Stimulated activated naive CD4-positive, alpha-beta T cell (primary cell): ENCODE measurements around the gene GINS2.

Source experiments
- DNase-seq, 6 experiments: peaks; one replicate each; lab custom pipeline; 2025; lab: John Stamatoyannopoulos, UW

GINS2 gene

DNA sequence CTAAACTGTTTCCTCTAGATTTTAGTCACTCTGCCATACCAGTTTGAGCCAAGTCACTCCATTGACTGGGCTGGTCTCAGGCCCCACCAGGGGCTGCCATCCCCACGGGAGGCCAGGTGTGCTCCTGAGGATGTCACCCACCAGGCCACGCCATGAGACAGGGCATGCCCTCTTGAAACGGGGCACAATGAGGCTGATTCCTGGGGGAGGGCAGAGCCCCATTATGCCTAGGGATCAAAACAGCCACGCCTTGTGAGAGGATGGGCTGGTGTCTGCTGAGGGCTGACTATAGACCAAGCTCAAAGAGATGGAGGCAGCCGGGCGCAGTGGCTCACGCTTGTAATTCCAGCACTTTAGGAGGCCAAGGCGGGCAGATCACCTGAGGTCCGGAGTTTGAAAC, 21.5 kb downstream of the GINS2 start:
- DNase-seq, result no peak

- DNase-seq, result no peak
Measured at GRCh38 chr16:85665929-85666328, 22.8 kb downstream of the GINS2 start.

- no peak for DNase-seq
Measured at GRCh38 chr16:85665373-85665740, 23.4 kb downstream of the GINS2 start.

- no peak for DNase-seq
Measured at GRCh38 chr16:85664580-85665372, 24.0 kb downstream of the GINS2 start.

DNA sequence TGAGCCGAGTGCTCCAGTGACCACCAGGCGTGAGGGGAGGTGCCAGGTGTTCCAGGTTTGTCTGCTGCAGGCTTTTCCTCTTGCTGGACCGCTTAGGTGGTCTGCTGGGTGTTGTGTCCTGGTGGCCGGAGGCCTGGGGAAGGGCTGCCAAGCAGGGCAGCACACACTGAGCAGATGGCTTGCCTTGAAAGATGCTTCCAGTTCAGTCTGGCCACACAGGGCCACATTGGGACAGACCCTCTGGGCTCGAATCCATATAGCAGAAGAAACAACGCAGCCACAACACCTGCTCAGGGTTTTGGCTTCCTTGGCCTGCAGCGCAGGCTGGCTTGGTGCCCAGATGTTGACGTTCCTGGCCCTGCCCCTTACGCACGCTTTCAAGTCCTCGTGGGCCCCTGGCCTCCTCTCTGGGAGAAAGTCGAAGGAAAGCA, 24.8 kb downstream of the GINS2 start:
- DNase-seq, result no peak

DNA sequence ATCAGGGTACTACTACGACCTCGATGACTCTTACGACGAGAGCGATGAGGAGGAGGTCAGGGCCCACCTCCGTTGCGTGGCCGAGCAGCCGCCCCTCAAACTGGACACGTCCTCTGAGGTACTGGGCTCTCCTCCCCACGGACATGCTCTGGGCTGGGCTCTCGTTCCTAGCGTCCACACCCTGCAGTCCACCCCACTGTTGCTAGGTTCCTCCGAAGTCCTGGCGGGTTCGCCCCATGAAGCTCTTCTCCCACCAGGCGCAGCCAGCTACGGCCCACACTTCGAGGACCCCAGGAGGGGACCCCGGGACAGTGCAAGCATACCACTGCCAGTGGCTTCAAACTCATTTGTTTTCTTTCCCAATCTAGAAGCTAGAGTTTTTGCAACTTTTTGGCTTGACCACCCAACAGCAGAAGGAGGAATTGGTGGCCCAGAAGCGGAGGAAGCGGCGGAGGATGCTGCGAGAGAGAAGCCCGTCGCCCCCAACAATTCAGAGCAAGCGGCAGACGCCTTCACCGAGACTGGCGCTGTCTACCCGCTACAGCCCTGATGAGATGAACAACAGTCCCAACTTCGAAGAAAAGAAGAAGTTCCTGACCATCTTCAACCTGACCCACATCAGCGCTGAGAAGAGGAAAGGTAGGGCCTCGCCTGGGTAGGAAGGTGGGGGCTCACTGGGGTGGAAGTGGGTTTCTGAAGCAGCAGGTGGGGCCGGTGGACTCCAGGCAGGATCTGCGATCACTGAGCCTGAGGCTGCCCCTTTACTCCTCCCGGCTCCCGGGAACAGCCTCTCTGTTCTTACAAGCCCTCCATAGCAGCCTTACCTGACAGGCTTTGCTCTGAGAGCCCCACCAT, 25.6 kb downstream of the GINS2 start:
- DNase-seq, result no peak

- DNase-seq, result no peak
Measured at GRCh38 chr16:85662482-85662812, 26.3 kb downstream of the GINS2 start.

DNA sequence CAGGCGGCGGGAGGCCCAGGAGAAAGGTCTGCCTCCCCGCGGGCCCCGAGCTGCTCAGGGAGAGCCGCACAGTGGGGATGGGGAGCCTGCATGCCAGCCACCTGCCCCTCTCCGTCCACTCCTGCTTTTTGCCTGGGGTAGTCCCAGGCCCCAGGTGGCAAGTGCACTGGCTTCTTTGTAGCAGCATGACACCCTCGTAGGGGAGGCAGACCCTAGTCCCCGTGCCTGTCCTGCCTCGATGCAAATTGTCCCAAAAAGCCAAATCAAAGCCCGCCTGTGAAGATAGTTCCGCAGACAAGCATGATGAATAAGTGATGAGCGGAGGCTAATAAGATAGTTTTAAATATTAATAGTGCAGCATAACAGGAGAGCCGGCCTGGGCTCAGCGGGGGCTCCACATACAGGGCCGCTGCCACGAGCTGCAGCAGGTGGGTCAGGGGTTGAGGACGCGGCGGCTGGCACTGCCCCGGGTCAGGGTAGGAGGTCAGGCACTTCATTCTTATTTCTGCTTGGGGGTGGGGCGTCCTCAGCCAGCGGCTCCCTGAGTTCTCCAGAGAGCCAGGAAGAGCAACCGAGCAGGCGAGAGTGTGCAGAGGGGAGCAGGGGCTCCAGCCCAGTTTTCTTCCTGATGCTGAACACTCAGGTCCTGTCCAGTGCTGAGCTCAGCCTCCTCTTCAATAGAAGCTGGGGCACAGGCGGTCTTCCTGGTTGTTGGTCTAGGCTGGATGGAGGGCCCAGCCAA, 26.8 kb downstream of the GINS2 start:
- DNase-seq, result no peak

DNA sequence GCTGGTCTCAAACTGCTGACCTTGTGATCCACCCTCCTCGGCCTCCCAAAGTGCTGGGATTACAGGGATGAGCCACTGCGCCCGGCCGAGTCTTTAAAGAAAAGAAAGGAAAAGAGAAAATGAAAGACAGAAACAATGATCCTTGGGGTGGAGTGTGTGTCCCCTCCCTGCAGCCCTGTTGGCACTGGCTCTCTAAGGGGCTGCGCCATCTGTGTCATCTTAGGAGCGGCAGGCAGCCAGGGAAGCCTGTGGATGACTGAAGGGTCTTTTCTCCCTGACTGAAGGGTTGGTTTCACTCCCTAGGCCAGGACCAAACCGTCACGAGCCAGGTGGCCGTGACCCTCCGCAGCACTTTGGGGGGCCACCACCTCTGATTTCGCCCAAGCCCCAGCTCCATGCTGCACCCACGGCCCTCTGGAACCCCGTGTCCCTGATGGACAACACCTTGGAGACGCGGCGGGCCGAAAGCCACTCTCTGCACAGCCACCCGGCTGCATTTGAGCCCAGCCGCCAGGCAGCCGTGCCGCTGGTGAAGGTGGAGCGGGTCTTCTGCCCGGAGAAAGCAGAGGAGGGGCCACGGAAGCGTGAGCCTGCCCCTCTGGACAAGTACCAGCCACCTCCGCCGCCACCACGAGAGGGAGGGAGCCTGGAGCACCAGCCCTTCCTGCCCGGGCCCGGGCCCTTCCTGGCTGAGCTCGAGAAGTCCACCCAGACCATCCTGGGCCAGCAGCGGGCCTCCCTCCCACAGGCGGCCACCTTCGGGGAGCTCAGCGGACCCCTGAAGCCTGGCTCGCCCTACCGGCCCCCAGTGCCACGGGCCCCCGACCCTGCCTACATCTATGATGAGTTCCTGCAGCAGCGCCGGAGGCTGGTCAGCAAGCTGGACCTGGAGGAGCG, 27.7 kb downstream of the GINS2 start:
- no peak for DNase-seq

DNA sequence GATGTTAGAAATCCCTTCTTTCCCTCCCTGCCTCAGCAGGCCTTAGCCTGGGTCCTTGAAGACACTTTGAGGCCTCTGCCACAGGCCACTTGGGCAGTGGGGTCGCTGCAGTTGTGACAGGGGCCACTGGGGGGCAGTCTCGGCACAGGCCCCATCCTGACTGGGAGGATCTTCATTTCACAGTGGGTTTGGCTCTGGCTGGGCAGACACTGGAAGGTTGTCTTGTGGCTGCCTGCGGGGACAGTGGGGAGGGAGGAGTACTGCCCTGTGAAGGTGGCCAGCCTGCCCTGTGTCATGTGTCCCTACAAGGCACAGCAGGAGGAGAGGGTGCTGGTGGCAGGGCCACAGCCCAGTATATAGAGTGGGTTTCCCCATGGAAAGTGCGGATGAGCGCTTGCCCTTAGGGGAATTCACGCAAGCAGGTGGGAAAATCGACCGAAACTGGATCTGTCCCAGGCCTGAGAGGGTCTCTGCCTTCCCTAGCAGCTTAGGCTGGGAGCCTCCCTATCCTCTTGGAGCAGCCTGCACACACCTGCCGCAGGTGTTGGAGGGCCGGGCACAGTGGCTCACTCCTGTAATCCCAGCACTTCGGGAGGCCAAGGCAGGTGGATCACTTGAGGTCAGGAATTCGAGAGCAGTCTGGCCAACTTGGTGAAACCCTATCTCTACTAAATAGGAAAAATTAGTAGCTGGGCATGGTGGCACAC, 28.8 kb downstream of the GINS2 start:
- DNase-seq, result peak; percentile 9 to 50 (median 31)

GRCh38 chr16:85659336-85659735, 29.4 kb downstream of the GINS2 start:
- no peak for DNase-seq

DNA sequence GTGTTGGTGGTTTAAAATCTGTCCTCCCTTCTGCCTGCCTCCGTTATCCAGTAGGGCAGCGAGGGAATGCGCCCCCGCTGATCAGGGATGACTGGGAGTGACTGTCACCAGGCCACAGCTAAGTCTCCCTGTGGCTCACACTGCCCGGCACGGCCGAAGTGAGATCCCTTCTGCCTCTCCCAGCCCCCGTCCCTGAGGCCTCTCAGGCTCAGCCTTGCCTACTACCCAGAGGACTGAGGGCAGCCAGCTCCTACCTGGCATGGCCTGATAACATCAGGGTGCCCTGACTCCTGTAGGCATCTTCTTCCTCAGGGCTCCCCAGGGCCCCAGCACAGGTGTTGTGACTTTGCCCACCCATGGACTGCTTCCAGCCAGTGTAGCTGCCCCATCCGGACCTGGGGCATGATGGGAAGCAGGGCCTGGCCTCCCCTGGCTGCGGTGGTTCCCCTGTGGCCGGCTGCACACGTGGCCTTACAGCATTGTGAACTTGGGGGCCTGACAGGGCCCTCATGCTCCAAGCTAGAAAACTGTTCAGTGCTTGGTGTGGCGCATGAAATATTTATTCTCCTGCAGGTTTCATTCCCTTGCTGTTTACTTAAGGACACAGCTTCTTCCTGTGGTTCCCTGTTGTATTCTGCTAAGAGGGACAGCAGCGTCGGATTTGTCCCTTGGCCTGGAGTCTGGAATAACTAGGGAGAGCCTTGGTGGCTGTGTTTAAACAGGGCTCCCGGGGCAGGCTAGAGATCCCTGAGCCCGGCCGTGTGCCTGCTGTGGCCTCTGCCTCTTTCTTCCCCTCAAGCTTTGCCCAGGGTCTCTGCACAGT, 30.0 kb downstream of the GINS2 start:
- DNase-seq, result no peak

- DNase-seq, result no peak
Measured at GRCh38 chr16:85657996-85658395, 30.8 kb downstream of the GINS2 start.

- DNase-seq, result no peak
Measured at GRCh38 chr16:85657267-85657650, 31.5 kb downstream of the GINS2 start.

GRCh38 chr16:85656351-85657266, 32.1 kb downstream of the GINS2 start:
- DNase-seq, result no peak

DNA sequence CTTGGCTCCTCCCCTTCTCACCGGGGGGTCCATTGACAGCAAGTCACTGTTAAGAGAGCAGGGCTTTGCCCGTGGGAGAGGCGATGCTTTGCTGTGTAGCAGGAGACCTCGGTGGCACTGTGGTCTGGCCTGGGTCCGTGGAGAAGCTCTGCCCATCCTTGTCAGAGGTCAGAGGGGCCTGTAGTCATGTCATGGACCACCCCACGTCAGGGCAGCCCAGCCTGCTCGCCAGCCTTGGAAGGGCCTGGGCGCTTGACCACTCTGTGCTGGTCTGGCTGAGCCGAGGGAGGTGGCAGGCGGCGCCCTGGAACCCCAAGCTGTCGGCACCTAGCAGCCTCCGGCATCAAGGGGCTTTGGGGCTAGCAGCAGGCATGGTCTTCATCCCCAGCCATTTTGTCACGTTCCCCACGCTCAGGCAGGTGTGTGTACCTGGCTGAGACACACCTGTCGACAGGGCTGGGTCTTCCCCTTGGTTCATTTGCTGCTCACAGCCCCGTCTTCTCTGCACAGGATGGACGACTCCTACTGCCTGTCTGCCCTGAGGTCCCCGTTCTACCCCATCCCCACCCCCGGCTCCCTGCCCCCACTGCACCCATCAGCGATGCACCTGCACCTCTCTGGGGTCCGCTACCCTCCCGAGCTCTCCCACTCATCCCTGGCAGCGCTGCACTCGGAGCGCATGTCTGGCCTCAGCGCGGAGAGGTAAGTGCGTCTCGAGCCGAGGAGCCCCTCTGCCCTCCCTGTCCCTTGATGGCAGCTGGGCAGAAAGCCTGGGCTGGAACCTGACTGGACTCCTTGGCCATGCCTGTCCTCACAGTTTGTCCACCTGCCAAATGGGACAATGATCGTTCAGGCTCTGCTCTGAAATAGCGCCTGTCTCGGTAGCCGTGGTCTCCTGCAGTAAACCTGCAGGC, 33.3 kb downstream of the GINS2 start:
- DNase-seq, result no peak

GRCh38 chr16:85654251-85655095, 34.3 kb downstream of the GINS2 start:
- DNase-seq, result no peak
